OCI-LY7 (cell line): ENCODE measurements around the gene TENT5A. TPM values are rescaled to one million over a fixed set of nuclear protein-coding genes. Genes with fewer than 3 reads are reported as not detected.

ENCODE experiments used
- BruUV-seq: library from RNA; stranded (reverse); fragments of 400-500 nt; replicated peaks from 2 replicates; lab custom pipeline; 2021; lab: Mats Ljungman, UMichigan
- CTCF ChIA-PET: fragments of 300-600 bp; sonication (Branson Sonifier 250); formaldehyde crosslinking; loops from one replicate; lab custom pipeline; 2022; ENCODE audit warnings: antibody characterized with exemption; ENCODE audit not compliant: unreplicated experiment; lab: Charles Lee
- POLR2A ChIA-PET: fragments of 300-600 bp; sonication (Branson Sonifier 250); formaldehyde crosslinking; loops from one replicate; lab custom pipeline; 2022; ENCODE audit warnings: antibody characterized with exemption; lab: Charles Lee
- DNase-seq: peaks from one replicate; pipeline ENCODE4 v3.0.0-alpha.2; 2015; ENCODE audit warnings: low spot score
- H2AFZ ChIP-seq: fragments of 200-600 bp; sonication (generic), shearing (Covaris generic); 2 replicates; pipeline ENCODE4 v1.6.1; 2014; ENCODE audit warnings: mild to moderate bottlenecking, antibody characterized with exemption, low read length, moderate library complexity
- H3K27ac ChIP-seq: fragments of 200-600 bp; sonication (generic); 2 replicates; pipeline ENCODE4 v1.5.1; 2014; ENCODE audit warnings: mixed run types, low read depth, mild to moderate bottlenecking, moderate library complexity, low read length, inconsistent platforms; ENCODE audit not compliant: poor library complexity, severe bottlenecking
- H3K36me3 ChIP-seq: fragments of 200-600 bp; sonication (generic); 2 replicates; pipeline ENCODE4 v1.6.1; 2014; ENCODE audit warnings: mild to moderate bottlenecking, antibody characterized with exemption, low read length, moderate library complexity, mixed read lengths; ENCODE audit not compliant: insufficient read depth
- H3K4me1 ChIP-seq: fragments of 200-600 bp; sonication (generic); 2 replicates; pipeline ENCODE4 v1.5.1; 2014; ENCODE audit warnings: mild to moderate bottlenecking, low read length; ENCODE audit not compliant: insufficient read depth, poor library complexity, severe bottlenecking
- H3K4me2 ChIP-seq: fragments of 200-600 bp; sonication (generic); 2 replicates; pipeline ENCODE4 v1.6.1; 2014; ENCODE audit warnings: mild to moderate bottlenecking, low read length
- H3K4me3 ChIP-seq: fragments of 200-600 bp; sonication (generic); 2 replicates; pipeline ENCODE4 v1.5.1; 2014; ENCODE audit warnings: mild to moderate bottlenecking, low read depth, low read length; ENCODE audit not compliant: poor library complexity, severe bottlenecking
- H3K79me2 ChIP-seq: fragments of 200-600 bp; sonication (generic); 2 replicates; pipeline ENCODE4 v1.6.1; 2016; ENCODE audit warnings: low read depth, mild to moderate bottlenecking, low read length, moderate library complexity, mixed read lengths; ENCODE audit not compliant: insufficient read depth
- H3K9me2 ChIP-seq: fragments of 200-600 bp; sonication (generic); 2 replicates; pipeline ENCODE4 v1.6.1; 2016; ENCODE audit warnings: mild to moderate bottlenecking, low read length, mixed read lengths; ENCODE audit not compliant: insufficient read depth
- H3K9me3 ChIP-seq: fragments of 200-600 bp; sonication (generic); 2 replicates; pipeline ENCODE4 v1.6.1; 2014; ENCODE audit warnings: mild to moderate bottlenecking, mixed run types, low read length, mixed read lengths
- H4K20me1 ChIP-seq: fragments of 200-600 bp; sonication (generic); 2 replicates; pipeline ENCODE4 v1.6.1; 2014; ENCODE audit warnings: mild to moderate bottlenecking, antibody characterized with exemption, low read length, moderate library complexity, mixed read lengths; ENCODE audit not compliant: insufficient read depth
- CTCF ChIP-seq: fragments of 200-600 bp; sonication (generic); conservative IDR thresholded peaks from 2 replicates; pipeline ENCODE4 v1.5.1; 2014; ENCODE audit warnings: mild to moderate bottlenecking, antibody characterized with exemption, low read length, moderate library complexity, mixed read lengths
- EZH2phosphoT487 ChIP-seq: fragments of 200-600 bp; sonication (generic); IDR thresholded peaks from 2 replicates; pipeline ENCODE4 v1.6.1; 2018; ENCODE audit warnings: low read depth, borderline replicate concordance, mild to moderate bottlenecking, mixed run types, antibody characterized with exemption, low read length, moderate library complexity, mixed read lengths
- intact Hi-C: fragments of 100-400 bp; cut with micrococcal nuclease; formaldehyde crosslinking; loops from one replicate; pipeline ENCODE4 v1.10.0; 2022; ENCODE audit not compliant: unreplicated experiment
- total RNA-seq, 2 experiments: library from RNA; depleted of rRNA in 1 of 2; stranded (reverse); fragments of >200 nt in 1 of 2; shearing (Covaris generic) in 1 of 2; gene quantifications; 2 replicates each; pipeline ENCODE4 v1.2.3, GENCODE V29; 2014 to 2022

TENT5A gene
- total RNA-seq, 2 experiments from 2014 or later: not detected

GRCh38 chr6:81771097-81771496 is 18.6 kb upstream of the TENT5A start:
- ChIA-PET POLR2A (no interaction called here), CTCF (no interaction called here)
- Histone ChIP-seq H3K9me2 (no peaks in the 10 kb centered on the region), H3K27ac (no peak overlapping the region), H4K20me1 (no peaks in the 10 kb centered on the region), H3K4me1 (no peaks in the 10 kb centered on the region), H3K36me3 (no peaks in the 10 kb centered on the region), H3K9me3 (no peaks in the 10 kb centered on the region), H3K4me3 (no peak overlapping the region), H3K79me2 (no peaks in the 10 kb centered on the region), H2AFZ (no peak overlapping the region), H3K4me2 (no peak overlapping the region)
- intact Hi-C loops: no loop called here
- no TSS peak for BruUV-seq
- no peak for DNase-seq
- TF ChIP-seq CTCF: no peak
- TF ChIP-seq EZH2phosphoT487: no peak

GRCh38 chr6:81770381-81770780 is 17.9 kb upstream of the TENT5A start:
- no peak for TF ChIP-seq EZH2phosphoT487
- no peak for TF ChIP-seq CTCF
- no peaks in the 10 kb centered on the region for H3K9me3 ChIP-seq
- H3K4me3 ChIP-seq: no peak overlapping the region
- no peaks in the 10 kb centered on the region for H4K20me1 ChIP-seq
- POLR2A ChIA-PET: no interaction called here
- no peaks in the 10 kb centered on the region for H3K79me2 ChIP-seq
- no peak overlapping the region for H3K4me2 ChIP-seq
- BruUV-seq: no TSS peak
- H3K36me3 ChIP-seq: no peaks in the 10 kb centered on the region
- H3K9me2 ChIP-seq: no peaks in the 10 kb centered on the region
- no peak for DNase-seq
- no peak overlapping the region for H2AFZ ChIP-seq
- intact Hi-C loops: no loop called here
- CTCF ChIA-PET: no interaction called here
- no peaks in the 10 kb centered on the region for H3K4me1 ChIP-seq
- no peak overlapping the region for H3K27ac ChIP-seq

- no TSS peak for BruUV-seq
- no peaks in the 10 kb centered on the region for H3K79me2 ChIP-seq
- no peak overlapping the region for H2AFZ ChIP-seq
- no peak overlapping the region for H3K4me2 ChIP-seq
- no peak overlapping the region for H3K4me3 ChIP-seq
- ChIA-PET CTCF (no interaction called here), POLR2A (no interaction called here)
- no peaks in the 10 kb centered on the region for H3K9me2 ChIP-seq
- H4K20me1 ChIP-seq: no peaks in the 10 kb centered on the region
- H3K36me3 ChIP-seq: no peaks in the 10 kb centered on the region
- H3K27ac ChIP-seq: no peak overlapping the region
- intact Hi-C loops: no loop called here
- no peak for DNase-seq
- no peaks in the 10 kb centered on the region for H3K9me3 ChIP-seq
- no peaks in the 10 kb centered on the region for H3K4me1 ChIP-seq
- TF ChIP-seq CTCF (no peak), EZH2phosphoT487 (no peak)
These were observed 17.3 kb upstream of the TENT5A start for GRCh38 chr6:81769824-81770223.
